Prostate gland (tissue), 2 donors: ENCODE data around the gene ISG20.

Experiments used
- POLR2A ChIP-seq: fragments of 450-650 bp; IDR thresholded peaks from one replicate; pipeline ENCODE4 v1.6.1; 2016; ENCODE audit warnings: antibody characterized with exemption, mild to moderate bottlenecking
- POLR2AphosphoS5 ChIP-seq: sonication (generic); formaldehyde crosslinking; IDR thresholded peaks from one replicate; pipeline ENCODE4 v1.6.1; 2017; ENCODE audit warnings: antibody characterized with exemption
- TF ChIP-seq, protein P1 (sequence below), 4 experiments: fragments of 200-600 bp in 2 of 4; fragments of 450-650 bp in 2 of 4; sonication (generic) in 2 of 4; IDR thresholded peaks; 1 replicate in 3 of 4; 2 replicates in 1 of 4; pipeline ENCODE4 v1.5.1; 2016 to 2019; ENCODE audit warnings: antibody characterized with exemption in 4 of 4, mild to moderate bottlenecking in 2 of 4, moderate library complexity in 2 of 4

DNA sequence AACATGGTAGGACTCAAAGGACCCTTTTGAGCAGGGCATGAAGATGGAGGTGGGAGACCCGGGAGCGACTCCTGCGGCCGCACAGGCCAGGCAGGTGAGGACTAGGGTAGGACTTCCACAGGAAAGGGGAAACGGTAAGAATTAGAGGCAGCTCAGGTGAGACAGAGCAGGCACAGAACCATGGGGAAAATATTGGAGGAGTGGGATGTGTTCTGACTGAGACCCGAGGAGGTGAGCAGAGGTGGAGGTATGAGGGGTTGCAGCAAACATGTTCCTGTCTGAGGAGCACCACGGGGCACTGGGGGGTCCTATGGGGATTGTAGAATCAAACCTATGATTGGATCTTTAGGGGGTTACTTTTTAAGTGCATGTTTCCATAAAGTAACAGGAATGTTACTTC is 1.4 kb upstream of the ISG20 start:
- TF ChIP-seq POLR2A, result no peak
- TF ChIP-seq, protein P1, sequence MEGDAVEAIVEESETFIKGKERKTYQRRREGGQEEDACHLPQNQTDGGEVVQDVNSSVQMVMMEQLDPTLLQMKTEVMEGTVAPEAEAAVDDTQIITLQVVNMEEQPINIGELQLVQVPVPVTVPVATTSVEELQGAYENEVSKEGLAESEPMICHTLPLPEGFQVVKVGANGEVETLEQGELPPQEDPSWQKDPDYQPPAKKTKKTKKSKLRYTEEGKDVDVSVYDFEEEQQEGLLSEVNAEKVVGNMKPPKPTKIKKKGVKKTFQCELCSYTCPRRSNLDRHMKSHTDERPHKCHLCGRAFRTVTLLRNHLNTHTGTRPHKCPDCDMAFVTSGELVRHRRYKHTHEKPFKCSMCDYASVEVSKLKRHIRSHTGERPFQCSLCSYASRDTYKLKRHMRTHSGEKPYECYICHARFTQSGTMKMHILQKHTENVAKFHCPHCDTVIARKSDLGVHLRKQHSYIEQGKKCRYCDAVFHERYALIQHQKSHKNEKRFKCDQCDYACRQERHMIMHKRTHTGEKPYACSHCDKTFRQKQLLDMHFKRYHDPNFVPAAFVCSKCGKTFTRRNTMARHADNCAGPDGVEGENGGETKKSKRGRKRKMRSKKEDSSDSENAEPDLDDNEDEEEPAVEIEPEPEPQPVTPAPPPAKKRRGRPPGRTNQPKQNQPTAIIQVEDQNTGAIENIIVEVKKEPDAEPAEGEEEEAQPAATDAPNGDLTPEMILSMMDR (IDR thresholded peaks at IDR 0.05), result no peak
- no peak for TF ChIP-seq POLR2AphosphoS5
